Left lung (tissue), 10 donors: Measurements from ENCODE around the gene MIGA2. TPM values are rescaled to one million over a fixed set of nuclear protein-coding genes. Genes with fewer than 3 reads are reported as not detected.
"Not testable (repeated sequence)": the region's sequence is repeated elsewhere in the genome, so short reads cannot be mapped to it uniquely, and the experiment has no call there.

Experiments
- ATAC-seq: fragments of 200-7000 bp; cut with Tn5 transposase; one replicate; pipeline ENCODE4 v1.9.1; 2020; ENCODE audit warnings: moderate library complexity
- DNase-seq, 4 donors: peaks; one replicate each; pipeline ENCODE4 v3.0.0-alpha.2; 2013 to 2020
- H3K27ac ChIP-seq, 2 donors: fragments of 200-600 bp; sonication (generic) in 1 of 2; one replicate each; pipeline versions ENCODE4 v1.5.0 to v1.8.0; 2020 to 2021
- H3K27me3 ChIP-seq, 2 donors: fragments of 200-600 bp; sonication (generic) in 1 of 2; one replicate each; pipeline versions ENCODE4 v1.5.0 to v1.8.0; 2020 to 2021
- H3K36me3 ChIP-seq, 2 donors: fragments of 200-600 bp; sonication (generic) in 1 of 2; one replicate each; pipeline versions ENCODE4 v1.5.0 to v1.8.0; 2020 to 2021
- H3K4me1 ChIP-seq, 2 donors: fragments of 200-600 bp; one replicate each; pipeline ENCODE4 v1.8.0; 2021
- H3K4me3 ChIP-seq, 2 donors: fragments of 200-600 bp; sonication (generic) in 1 of 2; one replicate each; pipeline versions ENCODE4 v1.5.0 to v1.8.0; 2020 to 2021; ENCODE audit warnings: mild to moderate bottlenecking in 1 of 2
- H3K9me3 ChIP-seq, 2 donors: fragments of 200-600 bp; sonication (generic) in 1 of 2; one replicate each; pipeline versions ENCODE4 v1.5.0 to v1.8.0; 2020 to 2021
- CTCF ChIP-seq, 2 donors: fragments of 200-600 bp; sonication (generic) in 1 of 2; IDR thresholded peaks; one replicate each; pipeline versions ENCODE4 v1.5.0 to v1.8.0; 2021; ENCODE audit warnings: antibody characterized with exemption in 2 of 2
- intact Hi-C, 2 donors: fragments of 100-400 bp; cut with DNase I; formaldehyde crosslinking; loops; one replicate each; pipeline versions ENCODE4 v1.11.2 to v1.14.2; 2022
- polyA plus RNA-seq, 6 donors: library from polyadenylated mRNA; unstranded; fragments of 120-200 nt; gene quantifications; one replicate each; pipeline ENCODE4 v1.2.1, GENCODE V29; 2013; ENCODE audit not compliant: insufficient read length in 6 of 6
- total RNA-seq, 2 donors: library from RNA; stranded (reverse); fragmentation: NEBNext Ultra II Directional; extraction: Animal tissue kit (Norgen Biotek cat#: 25700); gene quantifications; one replicate each; pipeline ENCODE4 v1.2.1, GENCODE V29; 2021
- donor health status: DM: no; HTN: yes; CAD: no.
- donor health status: DM: no; HTN: no; CAD: no.

Gene MIGA2
- total and polyA plus RNA-seq, 8 donors: 15.9 to 28.6 (median 19.3) TPM

- Histone ChIP-seq H3K27ac (no peak overlapping the region), H3K9me3 (no peaks in the 10 kb centered on the region), H3K36me3 (peaks cover 0 to 13% of the 10 kb centered on the region in 2 donors), H3K4me1 (peaks cover 15 to 44% of the 10 kb centered on the region in 2 donors), H3K27me3 (no peaks in the 10 kb centered on the region), H3K4me3 (peak overlapping the region in 1 of 2 donors; percentile 85)
- TF ChIP-seq CTCF (IDR thresholded peaks at IDR 0.05): no peak
- no peak for ATAC-seq
- intact Hi-C loops: no loop called here
- peak in 1 of 4 donors; percentile 57 for DNase-seq
These were observed 73.1 kb downstream of the MIGA2 start for GRCh38 chr9:129109537-129109903.

- intact Hi-C loops: no loop called here
- Histone ChIP-seq H3K4me3 (peak overlapping the region; percentile 85 to 92), H3K4me1 (peaks cover 15 to 50% of the 10 kb centered on the region in 2 donors), H3K9me3 (no peaks in the 10 kb centered on the region), H3K36me3 (peaks cover 0 to 13% of the 10 kb centered on the region in 2 donors), H3K27ac (peak overlapping the region; percentile 56 to 92), H3K27me3 (no peaks in the 10 kb centered on the region)
- DNase-seq (peak in 1 of 4 donors; percentile 88), ATAC-seq (peak; percentile 1)
- no peak for TF ChIP-seq CTCF (IDR thresholded peaks at IDR 0.05)
These were observed 73.7 kb downstream of the MIGA2 start for GRCh38 chr9:129109952-129110739.

DNA sequence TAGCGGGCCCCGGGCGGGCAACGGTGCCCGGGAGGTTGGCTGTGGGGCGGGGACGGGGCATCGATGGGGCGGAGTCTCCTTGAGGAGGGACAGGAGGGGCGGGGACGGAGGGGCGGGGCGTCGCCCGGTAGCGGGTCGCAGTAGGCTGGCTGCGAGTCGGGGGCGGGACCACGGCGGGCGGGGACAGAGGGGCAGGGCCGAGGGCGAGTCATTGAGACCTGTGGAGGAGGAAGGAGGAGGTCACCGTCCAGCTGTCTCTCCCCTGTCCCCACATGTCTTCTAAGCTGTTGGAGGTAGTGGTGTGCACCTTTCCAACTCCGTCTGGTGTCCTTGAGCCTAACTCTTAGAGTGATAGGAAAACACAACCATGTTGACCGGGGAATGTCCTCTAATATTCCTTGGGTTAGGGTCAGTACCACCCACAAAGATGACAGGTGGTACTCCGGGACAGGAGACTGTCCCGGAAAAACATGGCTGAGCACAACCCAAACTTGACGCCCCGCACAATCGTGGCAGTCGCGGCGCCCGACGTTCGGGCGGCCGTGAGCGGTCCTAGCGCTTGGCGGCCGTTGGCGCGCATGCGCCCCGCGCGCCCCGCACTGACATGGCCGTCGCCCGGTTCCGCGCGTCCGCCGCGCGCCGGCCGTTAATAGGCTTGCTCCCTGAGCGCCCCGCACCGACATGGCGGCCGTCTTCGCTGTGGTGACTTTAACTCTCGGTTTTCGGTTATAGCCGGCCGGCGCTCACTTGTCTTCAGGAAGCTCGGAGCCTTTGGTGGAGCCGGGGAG is 74.5 kb downstream of the MIGA2 start, which contains the start of the genes CRAT and PTPA:
TSS of gene CRAT (minus strand) at position 54 of the 788 bp plus-strand sequence. CDS start 284 bp downstream, outside the sequence.
TSS of gene PTPA (plus strand) at position 676 of the 788 bp plus-strand sequence. CDS start 186 bp downstream, outside the sequence.
- Histone ChIP-seq H3K27me3 (no peaks in the 10 kb centered on the region), H3K36me3 (peaks cover 0 to 13% of the 10 kb centered on the region in 2 donors), H3K4me3 (peak within 1 kb of the TSS; percentile 85 to 92), H3K27ac (peak within 1 kb of the TSS; percentile 92 to 95), H3K4me1 (peaks cover 15 to 50% of the 10 kb centered on the region in 2 donors), H3K9me3 (no peaks in the 10 kb centered on the region)
- intact Hi-C loops: no loop called here
- TF ChIP-seq CTCF (IDR thresholded peaks at IDR 0.05): no peak
- DNase-seq (peak; percentile 88 to 99 (median 98)), ATAC-seq (peak; percentile 91)

DNA sequence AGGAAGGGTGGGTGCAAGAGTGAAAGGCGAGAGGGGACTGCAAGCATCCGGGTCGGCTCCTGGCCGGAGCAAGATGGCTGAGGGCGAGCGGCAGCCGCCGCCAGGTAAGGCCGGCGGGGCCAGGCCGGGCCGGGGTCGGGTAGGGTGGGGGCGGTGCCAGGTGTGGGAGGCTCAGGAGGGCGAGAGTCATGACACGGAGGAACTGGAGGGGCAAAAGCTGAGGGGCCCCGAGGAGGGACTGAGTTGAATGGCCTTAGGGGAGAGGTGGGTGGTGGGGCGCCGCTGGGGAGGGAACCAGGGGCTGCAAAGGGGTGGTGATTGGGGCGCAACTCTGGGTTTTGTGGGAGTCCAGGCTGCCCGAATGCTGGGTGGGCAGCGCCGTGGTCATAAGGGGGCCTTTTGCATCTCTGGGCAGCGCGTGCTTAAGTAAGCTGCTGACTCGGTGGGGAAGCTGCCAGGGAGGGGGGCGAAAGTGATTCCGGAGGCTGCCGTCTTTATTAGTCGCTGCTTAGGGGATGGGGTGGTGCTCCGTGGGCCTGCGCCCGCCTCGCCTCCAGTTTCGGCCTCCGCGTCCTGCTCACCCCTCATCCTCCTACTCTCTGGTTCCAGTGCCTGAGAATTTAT is 75.2 kb downstream of the MIGA2 start:
- H3K9me3 ChIP-seq: no peaks in the 10 kb centered on the region
- no peaks in the 10 kb centered on the region for H3K27me3 ChIP-seq
- peak overlapping the region; percentile 92 to 95 for H3K27ac ChIP-seq
- H3K36me3 ChIP-seq: peaks cover 0 to 8% of the 10 kb centered on the region in 2 donors
- no peak for TF ChIP-seq CTCF (IDR thresholded peaks at IDR 0.05)
- peaks cover 15 to 50% of the 10 kb centered on the region in 2 donors for H3K4me1 ChIP-seq
- ATAC-seq (peak; percentile 16), DNase-seq (peak; percentile 20 to 88 (median 48))
- peak overlapping the region; percentile 85 for H3K4me3 ChIP-seq
- intact Hi-C loops: no loop called here

GRCh38 chr9:129112526-129112925 is 76.1 kb downstream of the MIGA2 start:
- ATAC-seq, H3K9me3 ChIP-seq, intact Hi-C loops, H3K27me3 ChIP-seq, H3K27ac ChIP-seq, H3K36me3 ChIP-seq: not testable (repeated sequence)
- peak in 1 of 4 donors; percentile 46 for DNase-seq
- H3K4me3 ChIP-seq: peak overlapping the region in 1 of 2 donors; percentile 85
- peaks cover 15 to 50% of the 10 kb centered on the region in 2 donors for H3K4me1 ChIP-seq
